HG02870 (cell line): Measurements from ENCODE around the gene AHCY.
"Not testable (repeated sequence)": the region's sequence is repeated elsewhere in the genome, so short reads cannot be mapped to it uniquely, and the experiment has no call there.

Experiments used
- ATAC-seq: cut with Tn5 transposase; IDR thresholded peaks from one replicate; pipeline ENCODE4 v1.9.1; 2021; ENCODE audit warnings: mild to moderate bottlenecking, moderate library complexity; ENCODE audit not compliant: unreplicated experiment

The AHCY gene

GRCh38 chr20:34299556-34300255 is 3.4 kb downstream of the AHCY start:
- no peak for ATAC-seq

GRCh38 chr20:34298294-34298784 is 4.8 kb downstream of the AHCY start:
- ATAC-seq, result not testable (repeated sequence)

GRCh38 chr20:34296468-34296867 is 6.7 kb downstream of the AHCY start:
- no peak for ATAC-seq

- no peak for ATAC-seq
Measured at GRCh38 chr20:34295284-34295683, 7.9 kb downstream of the AHCY start.

- no peak for ATAC-seq
Measured at GRCh38 chr20:34294563-34294962, 8.6 kb downstream of the AHCY start.

- no peak for ATAC-seq
Measured at GRCh38 chr20:34293589-34293988, 9.6 kb downstream of the AHCY start.

- no peak for ATAC-seq
Measured at GRCh38 chr20:34293119-34293518, 10.0 kb downstream of the AHCY start.

GRCh38 chr20:34292496-34292895 is 10.7 kb downstream of the AHCY start:
- no peak for ATAC-seq

GRCh38 chr20:34290471-34290870 is 12.7 kb downstream of the AHCY start:
- ATAC-seq, result no peak

GRCh38 chr20:34287500-34287899 is 15.7 kb downstream of the AHCY start:
- not testable (repeated sequence) for ATAC-seq

GRCh38 chr20:34285450-34285849 is 17.7 kb downstream of the AHCY start:
- ATAC-seq, result no peak

GRCh38 chr20:34283844-34284243 is 19.3 kb downstream of the AHCY start:
- ATAC-seq, result no peak

GRCh38 chr20:34282041-34282440 is 21.1 kb downstream of the AHCY start:
- no peak for ATAC-seq

- no peak for ATAC-seq
Measured at GRCh38 chr20:34281177-34281576, 22.0 kb downstream of the AHCY start.

GRCh38 chr20:34274694-34275093 is 28.5 kb downstream of the AHCY start:
- no peak for ATAC-seq

- ATAC-seq, result no peak
Measured at GRCh38 chr20:34271956-34272355, 31.2 kb downstream of the AHCY start.

- no peak for ATAC-seq
Measured at GRCh38 chr20:34269996-34270627, 33.0 kb downstream of the AHCY start.

GRCh38 chr20:34268851-34269636 is 34.1 kb downstream of the AHCY start:
- ATAC-seq, result no peak

- no peak for ATAC-seq
Measured at GRCh38 chr20:34268145-34268544, 35.0 kb downstream of the AHCY start.

- no peak for ATAC-seq
Measured at GRCh38 chr20:34264141-34264540, 39.0 kb downstream of the AHCY start.

- ATAC-seq, result not testable (repeated sequence)
Measured at GRCh38 chr20:34263468-34263867, 39.7 kb downstream of the AHCY start.
